DMS79 (cell line): ENCODE results near the gene MORN1.

Experiments
- DNase-seq: peaks from one replicate; lab custom pipeline; 2025; lab: John Stamatoyannopoulos, UW

The MORN1 gene

GRCh38 chr1:2419416-2419815 lies 28.1 kb upstream of the MORN1 start:
- DNase-seq = no peak

GRCh38 chr1:2418791-2419320 lies 27.5 kb upstream of the MORN1 start:
- DNase-seq = no peak

- DNase-seq = no peak
These were observed 26.5 kb upstream of the MORN1 start for GRCh38 chr1:2417833-2418225.

- no peak for DNase-seq
These were observed 25.9 kb upstream of the MORN1 start for GRCh38 chr1:2417083-2417832.

DNA sequence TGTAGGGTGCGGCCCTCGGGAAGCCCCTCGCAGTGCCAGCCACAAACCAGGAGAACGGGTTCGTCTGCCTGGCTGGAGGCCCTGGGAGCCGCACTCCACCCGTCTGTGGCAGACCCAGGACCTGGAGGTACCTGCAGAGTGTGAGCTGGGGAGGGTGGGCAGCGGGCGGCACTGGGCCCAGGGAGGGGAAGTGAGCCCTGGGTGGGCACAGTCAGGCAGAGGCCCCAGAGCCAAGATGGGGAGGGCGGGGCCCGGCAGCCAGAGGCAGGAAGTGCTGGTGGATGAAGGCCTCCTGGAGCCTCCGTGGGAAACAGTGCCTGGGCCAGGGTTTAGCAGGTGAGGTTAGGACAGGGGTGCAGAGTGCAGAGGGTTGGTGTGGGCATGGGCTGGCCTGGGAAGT lies 25.0 kb upstream of the MORN1 start:
- DNase-seq = peak; percentile 36

DNA sequence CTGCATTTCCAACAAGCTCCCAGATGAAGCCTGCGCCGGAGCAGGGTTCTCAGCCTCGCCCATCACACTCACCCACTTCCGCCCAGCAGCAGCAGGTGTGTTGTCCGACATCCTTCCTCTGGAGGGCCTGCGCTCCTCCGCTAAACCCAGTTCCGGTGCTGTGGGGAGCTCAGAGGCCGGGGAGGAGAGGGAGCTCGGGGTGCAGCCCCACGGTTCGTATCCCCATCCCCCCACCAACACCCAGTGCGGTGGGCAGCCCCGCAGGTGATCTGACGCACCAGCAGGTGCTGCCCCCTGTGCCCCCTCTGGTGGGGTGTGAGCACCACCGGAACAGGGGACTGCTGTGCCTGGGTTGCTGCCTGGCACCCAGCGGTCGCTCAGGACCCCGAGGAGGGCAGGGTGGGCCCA lies 24.5 kb upstream of the MORN1 start:
- peak; percentile 15 for DNase-seq

GRCh38 chr1:2415337-2415736 lies 24.0 kb upstream of the MORN1 start:
- no peak for DNase-seq

DNA sequence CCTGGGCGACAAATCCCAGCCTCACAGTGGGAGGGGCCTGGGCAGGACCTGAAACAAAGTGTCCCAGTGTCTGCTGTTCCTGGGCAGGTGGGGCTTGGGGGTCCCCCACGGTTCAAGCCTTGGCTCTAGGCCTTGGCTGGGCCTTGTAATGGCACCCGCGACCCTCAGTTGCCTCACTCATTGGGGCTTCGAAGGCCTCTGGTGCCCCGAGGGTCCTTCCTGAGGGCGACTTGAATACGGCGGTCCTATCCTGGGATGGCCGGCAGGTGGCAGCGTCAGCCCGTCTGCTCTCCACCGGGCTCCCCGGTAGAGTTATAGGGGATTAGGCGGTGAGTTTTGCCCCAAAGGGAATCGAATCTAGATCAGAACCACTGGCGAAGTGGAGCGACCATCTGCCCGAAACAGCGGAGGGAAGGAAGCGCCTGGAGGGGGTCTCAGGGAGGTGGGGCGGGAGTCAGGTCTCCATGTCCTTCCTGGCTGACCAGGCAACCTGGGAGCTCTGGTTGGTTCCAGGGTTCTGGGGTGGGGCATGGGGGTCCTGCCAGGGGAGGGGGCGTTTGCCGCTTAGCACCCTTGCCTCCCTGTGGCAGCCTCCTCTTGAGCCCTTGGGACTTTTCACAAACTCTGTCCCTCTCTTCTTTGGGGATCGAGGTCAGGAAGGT lies 23.1 kb upstream of the MORN1 start:
- peak; percentile 58 for DNase-seq

- no peak for DNase-seq
These were observed 22.3 kb upstream of the MORN1 start for GRCh38 chr1:2413495-2414296.

GRCh38 chr1:2412773-2413494 lies 21.6 kb upstream of the MORN1 start:
- no peak for DNase-seq

GRCh38 chr1:2412395-2412772 lies 21.0 kb upstream of the MORN1 start, which contains the start of gene PEX10:
Gene PEX10 (minus strand): TSS chr1:2412564. CDS start chr1:2412502, 62 bp downstream.
- peak; percentile 90 for DNase-seq

DNA sequence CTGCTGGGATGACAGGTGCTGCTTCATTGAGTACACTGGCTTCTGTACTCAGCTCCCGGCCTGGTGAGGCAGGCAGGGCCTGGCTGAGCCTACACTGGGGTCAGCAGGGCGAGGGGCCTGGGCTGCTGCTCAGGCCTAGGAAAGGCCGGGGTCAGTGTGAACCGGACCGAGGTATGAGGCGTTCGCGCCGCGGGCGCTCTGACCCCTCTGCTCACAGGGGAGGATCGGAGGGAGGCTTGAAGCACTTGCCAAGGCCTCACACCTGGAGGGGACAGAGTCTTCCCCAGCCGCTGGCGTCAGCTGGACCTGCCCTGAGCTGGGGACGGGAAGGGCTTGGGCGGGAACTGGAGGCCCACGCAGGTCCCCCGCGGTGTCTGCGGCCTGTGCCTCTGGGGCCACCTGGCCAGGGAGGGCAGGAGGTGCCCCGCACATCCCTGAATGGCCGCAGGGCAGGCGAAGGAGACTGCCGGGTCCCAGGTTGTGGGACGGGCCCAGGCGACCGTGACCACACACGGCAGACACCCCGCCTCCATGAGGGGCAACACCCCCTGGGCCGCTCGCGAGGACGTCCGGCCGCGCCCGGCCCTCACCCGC lies 20.5 kb upstream of the MORN1 start:
- DNase-seq = no peak

GRCh38 chr1:2409745-2410144 lies 18.4 kb upstream of the MORN1 start:
- DNase-seq = no peak

- no peak for DNase-seq
These were observed 17.5 kb upstream of the MORN1 start for GRCh38 chr1:2408859-2409276.

- no peak for DNase-seq
These were observed 17.1 kb upstream of the MORN1 start for GRCh38 chr1:2408456-2408855.

DNA sequence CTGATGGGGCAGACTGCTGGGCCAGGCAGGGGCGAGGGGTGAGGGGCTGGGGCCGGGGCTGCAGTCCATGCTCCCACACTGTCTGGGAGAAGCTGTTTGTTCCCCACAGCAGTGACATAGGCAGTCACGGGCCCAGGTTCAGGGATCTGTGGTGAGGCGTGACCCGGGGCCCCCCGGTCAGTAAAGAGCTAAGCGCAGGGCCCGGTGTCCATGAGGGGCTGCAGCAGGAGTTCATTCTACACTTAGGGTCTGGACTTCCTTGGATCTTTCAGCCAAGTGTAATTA lies 16.6 kb upstream of the MORN1 start:
- DNase-seq = no peak

DNA sequence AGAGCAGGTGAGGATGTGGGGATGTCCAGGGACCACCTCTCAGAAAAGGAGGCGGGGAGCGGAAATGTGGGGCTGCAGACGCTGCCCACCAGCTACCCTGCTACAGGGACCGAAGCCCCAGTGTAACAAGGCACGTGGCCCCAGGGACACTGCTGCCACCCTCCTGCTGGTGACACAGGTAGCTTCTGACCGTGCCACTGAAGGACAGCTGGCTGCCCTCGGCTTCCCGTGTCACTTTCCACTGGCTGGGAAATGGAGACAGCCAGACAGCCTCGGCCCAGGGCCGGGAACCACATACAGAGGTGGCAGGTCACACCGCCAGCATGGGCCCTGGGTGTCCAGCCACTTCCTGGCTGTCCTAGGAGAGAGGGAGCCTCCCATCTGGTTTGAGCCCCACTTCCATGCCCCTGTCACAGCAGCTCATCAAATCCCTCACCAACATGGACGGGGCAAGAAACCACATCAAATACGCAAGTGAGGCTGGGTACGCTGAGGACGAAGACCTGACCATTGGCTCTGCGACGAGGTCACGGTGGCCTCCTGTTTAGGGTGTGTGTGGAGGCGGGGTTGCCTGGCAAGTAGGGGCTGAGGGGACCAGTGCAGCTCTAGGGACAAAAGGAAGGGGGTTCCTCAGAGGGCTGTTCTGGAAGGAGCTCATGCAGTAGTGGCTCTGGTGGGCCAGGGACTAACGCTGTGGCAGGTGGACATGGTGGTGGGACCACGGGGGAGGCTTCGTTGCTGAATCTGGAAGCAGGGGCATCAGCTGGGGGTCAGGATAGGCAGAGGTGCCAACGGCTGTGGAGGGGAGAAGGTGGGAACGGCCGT lies 16.0 kb upstream of the MORN1 start:
- no peak for DNase-seq

GRCh38 chr1:2406451-2407041 lies 15.2 kb upstream of the MORN1 start:
- no peak for DNase-seq

- no peak for DNase-seq
These were observed 14.4 kb upstream of the MORN1 start for GRCh38 chr1:2405588-2406295.
